GM20431 (cell line): ENCODE results near the gene STYXL1.

Experiments used
- in situ Hi-C: fragments of 300-500 bp; cut with MseI, MboI; formaldehyde crosslinking; loops from one replicate; pipeline ENCODE4 v1.15.0; 2020; ENCODE audit warnings: low sequenced_read_pairs; ENCODE audit not compliant: unreplicated experiment

The STYXL1 gene

DNA sequence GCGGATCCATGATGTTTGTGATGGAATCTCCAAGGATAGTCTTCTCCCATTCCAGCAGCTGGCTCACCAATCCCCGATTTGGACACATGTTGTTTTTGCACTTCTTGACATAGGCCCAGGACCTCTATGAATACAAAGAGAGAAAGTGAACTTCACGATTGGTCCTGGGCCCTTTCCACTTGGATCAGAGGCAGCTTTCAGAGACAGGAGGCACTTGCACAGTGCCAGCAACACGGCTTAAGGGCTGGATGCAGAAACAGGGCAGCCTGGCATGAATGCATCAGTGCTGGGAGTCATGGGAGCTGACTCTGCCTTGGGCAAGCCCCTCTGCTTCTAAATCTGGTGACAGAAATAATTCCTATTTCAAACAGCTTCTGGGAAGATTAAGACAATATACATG is 51.3 kb downstream of the STYXL1 start:
- in situ Hi-C loops, result no loop called here

DNA sequence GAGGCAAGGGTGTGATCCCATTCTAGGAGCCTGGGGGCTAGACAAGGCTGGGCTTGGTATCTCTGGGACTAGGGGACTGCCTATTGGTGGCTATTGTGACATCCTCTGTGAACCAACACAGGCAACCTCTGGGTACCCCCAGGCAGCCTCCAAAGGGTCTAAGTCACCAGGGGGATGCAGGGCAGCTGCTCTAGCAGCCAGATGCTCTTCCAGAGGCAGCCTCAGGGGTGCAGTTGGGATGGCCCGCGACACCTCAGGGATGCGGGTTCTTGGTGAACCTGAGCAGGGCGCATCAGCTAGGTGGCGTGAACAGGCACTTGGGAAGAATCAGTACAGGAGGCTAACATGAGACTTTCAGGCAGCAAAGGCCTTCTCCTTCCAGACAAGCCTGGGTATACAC is 51.8 kb downstream of the STYXL1 start:
- in situ Hi-C loops, result no loop called here

DNA sequence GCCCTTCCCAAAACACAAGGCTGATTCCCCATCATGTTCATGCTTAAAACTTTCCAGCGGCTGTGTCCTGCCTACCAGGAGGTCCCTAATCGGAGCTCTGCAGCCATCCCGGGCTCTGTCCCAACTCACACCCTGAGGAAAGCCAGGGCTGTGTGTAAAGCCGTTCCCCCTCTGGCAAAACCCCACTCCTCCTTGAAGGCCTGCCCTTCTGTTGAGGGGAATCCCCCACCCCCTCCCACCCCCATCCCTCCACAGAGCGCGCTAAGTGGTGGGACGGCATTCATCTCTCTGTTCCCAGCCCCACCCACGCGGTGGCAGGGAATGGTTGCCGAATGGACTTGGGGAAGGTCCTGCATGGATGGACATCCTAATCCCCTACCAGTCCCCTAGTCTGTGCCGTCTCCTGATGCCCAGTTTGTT is 52.7 kb downstream of the STYXL1 start:
- in situ Hi-C loops, result no loop called here

GRCh38 chr7:75994388-75995051 is 53.3 kb downstream of the STYXL1 start, which contains the start of gene TMEM120A:
Gene TMEM120A, minus strand, starts transcription at chr7:75994595. Its CDS starts 25 bp downstream, at chr7:75994570.
- in situ Hi-C loops, result no loop called here

DNA sequence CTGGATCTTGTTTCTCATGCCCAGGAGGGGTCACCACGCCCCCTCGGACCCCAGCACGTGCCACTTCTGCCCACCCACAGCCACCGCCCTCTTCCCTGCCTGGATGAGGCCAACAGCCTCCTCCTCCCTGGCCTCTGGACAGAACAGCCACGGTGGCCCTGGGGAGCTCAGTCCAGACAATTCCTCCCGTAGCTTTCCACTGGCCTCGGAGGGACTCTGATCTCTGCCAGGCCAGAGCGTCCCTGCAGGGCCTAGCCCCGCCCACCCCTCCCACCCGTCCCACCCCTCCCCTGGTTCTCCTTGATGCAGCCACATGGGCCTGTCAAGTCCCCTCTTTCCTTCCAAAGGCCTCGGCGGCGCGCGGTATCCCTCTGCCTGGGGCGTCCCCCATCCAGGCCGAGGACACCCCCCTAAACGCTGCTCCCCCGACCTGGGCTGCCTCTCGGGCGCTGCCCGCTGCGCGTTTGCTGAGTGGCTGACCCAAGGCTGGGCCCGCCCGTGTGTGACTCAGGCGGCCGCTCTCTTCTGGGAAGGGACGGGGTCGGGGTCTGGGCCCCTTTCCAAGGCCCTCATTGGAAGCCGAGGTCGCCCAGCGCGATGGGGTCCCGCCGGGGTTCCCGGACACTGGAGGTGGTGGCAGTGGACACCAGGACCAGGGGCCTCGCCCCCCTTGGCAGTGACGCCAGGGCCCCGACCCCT is 54.0 kb downstream of the STYXL1 start:
- in situ Hi-C loops, result no loop called here

- in situ Hi-C loops, result no loop called here
Observed at GRCh38 chr7:75992083-75992755, 55.6 kb downstream of the STYXL1 start.

- in situ Hi-C loops, result no loop called here
Observed at GRCh38 chr7:75991531-75992082, 56.2 kb downstream of the STYXL1 start.

DNA sequence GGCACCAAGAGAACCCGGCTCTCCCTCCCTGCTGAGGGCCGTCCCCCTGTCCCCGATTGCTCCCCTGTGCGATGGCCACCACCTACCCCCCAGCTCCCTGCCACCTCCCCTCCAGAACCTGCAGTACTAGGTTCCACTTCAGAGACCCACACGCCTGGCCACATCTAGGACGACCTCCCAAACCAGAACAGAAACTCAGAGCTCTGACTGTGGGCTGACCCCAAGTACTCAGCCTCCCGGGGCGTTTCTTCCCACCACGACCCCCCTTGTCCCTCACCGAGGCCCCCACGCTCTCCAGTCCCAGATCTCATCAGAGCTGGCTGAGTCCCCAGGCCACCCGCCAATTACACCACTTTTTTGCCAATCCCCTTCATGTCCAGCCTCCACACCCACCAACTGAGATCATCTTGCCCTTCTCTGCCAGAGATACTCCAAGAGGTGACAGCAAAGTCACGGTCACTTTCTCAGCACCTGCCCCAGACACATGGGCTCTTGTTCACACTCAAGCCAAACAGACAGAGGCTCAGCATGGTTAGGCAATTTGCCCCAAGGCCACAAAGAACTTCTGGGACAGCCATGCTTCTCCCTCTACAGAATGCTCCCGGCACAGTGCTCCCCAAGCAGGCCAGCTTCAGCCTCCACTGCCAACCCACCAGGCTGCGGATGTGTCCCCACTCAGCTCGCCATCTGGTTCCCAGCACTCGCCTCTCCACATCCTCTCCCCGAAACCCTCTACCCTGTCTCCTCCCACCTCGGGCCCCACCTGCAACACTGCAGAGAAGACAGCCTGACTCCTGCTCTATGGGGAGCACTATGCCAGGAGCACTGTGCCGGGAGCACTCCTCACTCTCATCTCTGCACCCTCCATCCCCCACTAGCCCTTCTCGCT is 58.1 kb downstream of the STYXL1 start:
- in situ Hi-C loops, result no loop called here

- in situ Hi-C loops, result no loop called here
Observed at GRCh38 chr7:75988568-75989499, 59.0 kb downstream of the STYXL1 start.

DNA sequence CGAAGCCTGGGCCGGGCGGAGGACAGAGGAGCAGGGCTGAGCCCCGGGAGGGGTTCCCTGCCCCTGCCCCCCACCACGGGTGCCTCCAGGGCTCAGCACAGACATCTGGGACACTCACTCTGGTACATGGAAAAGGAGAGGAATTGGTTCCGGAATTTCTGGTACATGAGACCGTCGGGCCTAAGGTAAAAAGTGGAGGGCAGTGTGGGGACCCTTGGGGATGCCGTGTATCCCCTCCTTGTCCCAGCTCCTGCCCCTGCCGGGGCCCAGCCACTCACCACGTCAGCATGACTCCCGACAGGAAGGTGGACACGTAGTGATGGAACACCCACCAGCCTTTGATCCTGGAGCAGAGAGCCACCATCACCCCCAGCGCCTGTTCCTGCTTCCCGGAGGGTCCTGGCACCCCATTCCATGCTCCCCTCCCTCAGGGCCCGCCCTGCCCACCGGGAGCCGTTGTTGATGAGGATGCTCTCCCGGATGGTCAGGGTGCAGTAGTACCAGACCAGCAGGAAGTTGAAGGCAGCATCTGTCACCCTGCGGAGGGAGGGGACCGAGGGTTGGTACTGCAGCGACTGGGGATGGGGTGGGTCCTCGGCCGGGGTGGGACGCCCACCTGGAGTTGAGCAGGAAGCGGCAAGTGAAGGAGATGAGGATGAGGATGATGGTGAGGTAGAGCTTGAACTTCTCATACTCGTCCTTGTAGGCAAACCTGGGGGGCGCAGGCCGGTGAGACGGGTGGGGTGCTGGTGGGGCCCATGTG is 59.8 kb downstream of the STYXL1 start:
- in situ Hi-C loops, result no loop called here

DNA sequence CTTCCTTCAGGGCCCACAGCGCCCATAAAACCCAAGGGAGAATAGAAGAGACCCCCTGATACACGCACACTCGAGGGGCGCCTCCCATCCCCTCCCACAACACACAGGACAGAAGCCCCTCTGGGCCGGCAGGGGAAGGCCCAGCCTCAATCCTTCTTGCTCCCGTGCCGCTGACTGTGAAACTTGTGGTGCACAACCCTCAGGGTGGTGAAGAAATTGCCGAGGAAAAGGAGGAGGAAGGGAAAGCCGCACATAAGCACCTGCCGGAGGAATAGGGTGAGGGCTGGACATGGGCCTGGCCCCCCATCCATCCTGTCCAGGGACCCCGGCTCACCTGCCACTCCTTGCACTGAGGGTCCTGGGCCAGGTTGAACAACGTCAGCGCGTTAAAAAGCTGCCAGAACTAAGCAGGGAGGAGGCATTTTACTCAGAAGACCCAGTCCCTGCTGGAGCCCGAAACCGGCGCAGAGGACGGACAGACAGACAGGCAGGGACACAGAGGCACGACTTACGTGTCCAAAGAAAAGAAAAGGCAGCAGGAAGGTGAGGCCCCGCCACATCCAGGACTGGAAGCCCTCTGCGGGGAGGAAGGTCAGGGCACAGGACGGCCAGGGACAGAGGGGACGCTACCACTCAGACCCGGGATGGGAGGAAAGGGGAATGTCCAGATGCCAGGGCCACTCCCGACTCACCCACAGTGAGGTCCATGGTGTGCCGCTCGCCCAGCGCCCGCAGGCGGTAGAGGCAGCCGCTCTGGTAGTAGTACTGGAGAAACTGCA is 60.6 kb downstream of the STYXL1 start:
- in situ Hi-C loops, result no loop called here

DNA sequence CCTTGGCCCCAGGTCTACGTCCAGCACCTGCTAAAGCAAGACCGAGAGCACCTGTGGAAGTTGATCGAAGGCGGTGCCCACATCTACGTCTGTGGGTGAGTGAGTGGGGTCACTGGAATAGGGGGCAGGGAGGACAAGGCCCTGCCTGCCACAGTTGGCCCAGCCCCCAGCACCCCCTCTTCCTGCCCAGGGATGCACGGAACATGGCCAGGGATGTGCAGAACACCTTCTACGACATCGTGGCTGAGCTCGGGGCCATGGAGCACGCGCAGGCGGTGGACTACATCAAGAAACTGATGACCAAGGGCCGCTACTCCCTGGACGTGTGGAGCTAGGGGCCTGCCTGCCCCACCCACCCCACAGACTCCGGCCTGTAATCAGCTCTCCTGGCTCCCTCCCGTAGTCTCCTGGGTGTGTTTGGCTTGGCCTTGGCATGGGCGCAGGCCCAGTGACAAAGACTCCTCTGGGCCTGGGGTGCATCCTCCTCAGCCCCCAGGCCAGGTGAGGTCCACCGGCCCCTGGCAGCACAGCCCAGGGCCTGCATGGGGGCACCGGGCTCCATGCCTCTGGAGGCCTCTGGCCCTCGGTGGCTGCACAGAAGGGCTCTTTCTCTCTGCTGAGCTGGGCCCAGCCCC is 61.5 kb downstream of the STYXL1 start:
- in situ Hi-C loops, result no loop called here

- in situ Hi-C loops, result no loop called here
Observed at GRCh38 chr7:75985518-75986146, 62.2 kb downstream of the STYXL1 start.

DNA sequence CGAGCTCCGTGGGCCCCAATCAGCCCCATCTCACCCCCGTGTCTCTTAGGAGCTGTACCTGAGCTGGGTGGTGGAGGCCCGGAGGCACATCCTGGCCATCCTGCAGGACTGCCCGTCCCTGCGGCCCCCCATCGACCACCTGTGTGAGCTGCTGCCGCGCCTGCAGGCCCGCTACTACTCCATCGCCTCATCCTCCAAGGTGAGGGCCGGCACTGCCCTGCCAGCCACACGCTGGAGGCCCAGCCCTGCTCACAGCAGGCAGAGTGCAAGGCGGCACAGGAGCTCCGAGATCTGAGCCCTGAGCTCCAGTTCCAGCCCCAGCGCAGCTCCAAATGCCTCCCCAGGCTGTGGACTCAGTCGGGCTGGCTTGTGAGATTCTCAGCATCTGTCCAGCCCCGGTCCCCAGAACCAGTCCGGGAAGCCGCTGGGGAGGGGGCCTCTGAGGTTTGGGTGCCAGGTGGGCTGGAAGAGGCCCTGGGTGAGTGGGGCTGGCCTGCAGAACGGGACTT is 62.7 kb downstream of the STYXL1 start:
- in situ Hi-C loops, result no loop called here

DNA sequence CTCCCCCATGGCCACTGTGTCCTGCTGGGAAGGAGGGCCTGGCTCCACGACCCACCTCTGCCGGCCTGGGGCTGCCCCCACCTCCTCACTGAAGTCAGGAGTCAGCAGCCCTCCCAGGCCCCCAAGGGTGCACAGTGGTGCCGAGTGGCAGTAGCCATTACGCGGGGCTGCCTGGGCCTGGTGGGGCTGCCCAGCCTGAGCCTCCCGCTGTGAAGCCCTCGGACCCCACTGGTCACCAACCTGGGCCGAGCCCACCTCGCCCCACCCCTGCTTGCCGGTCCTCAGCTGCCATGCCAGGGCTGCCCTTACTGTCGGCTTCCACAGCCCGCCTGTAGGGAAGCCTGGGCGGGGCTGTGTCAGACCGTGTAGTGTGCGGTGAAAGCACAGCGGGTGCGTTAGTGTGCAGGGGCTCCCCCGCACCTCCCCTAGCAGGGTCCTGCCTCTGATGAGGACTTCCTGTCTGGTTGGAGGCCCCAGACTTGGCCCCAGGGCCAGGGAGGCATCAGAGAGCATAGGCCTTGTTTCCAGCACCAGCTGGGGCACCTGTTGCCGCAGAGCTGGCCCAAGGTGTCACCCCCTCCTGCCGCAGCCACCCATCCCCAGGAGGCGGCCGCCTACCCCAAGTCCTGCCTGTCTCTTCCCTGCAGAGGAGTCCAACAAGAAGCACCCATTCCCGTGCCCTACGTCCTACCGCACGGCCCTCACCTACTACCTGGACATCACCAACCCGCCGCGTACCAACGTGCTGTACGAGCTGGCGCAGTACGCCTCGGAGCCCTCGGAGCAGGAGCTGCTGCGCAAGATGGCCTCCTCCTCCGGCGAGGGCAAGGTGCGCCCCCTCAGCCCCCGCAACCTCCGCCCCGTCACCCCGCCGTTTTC is 63.4 kb downstream of the STYXL1 start:
- in situ Hi-C loops, result no loop called here
